ENCODE measurements around the gene ARHGAP10. TPM values are rescaled to one million over a fixed set of nuclear protein-coding genes. Genes with fewer than 3 reads are reported as not detected.

Gene ARHGAP10
- total RNA-seq, 1 donor from 2014 or later, result 28.0 TPM

DNA sequence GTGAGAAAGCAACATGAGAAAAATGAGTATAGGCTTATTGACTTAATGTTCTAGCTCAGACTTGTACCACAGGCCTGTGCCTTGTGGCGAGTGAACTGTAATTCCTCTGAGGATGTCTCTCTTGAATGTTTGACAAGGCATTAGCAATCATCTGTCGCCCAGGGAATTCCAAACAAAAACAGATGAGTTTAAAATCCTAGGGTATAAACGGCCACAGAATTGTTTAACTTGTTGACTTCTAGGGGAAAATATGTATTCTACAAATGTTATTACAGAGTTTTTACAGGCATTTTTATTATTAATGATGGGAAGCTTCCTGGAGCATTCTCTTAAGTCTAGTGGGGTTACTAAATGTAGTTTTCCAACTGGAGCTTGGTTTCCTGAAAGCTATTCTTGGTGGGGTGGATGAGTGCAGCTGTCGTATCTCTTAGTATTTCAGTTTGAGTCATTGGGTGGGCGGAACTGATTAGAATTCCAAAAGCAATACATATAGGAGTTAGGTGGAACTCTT is 40.6 kb downstream of the ARHGAP10 start:
- H3K36me3 ChIP-seq (ENCODE audit: insufficient read depth, low read length), result no peaks in the 10 kb centered on the region
- H3K27ac Mint-ChIP-seq (ENCODE audit: unreplicated experiment), result peak overlapping the region; percentile 98
- H3K9ac ChIP-seq (ENCODE audit: low read length), result peak overlapping the region; percentile 82
- no peaks in the 10 kb centered on the region for H3K9me3 Mint-ChIP-seq (ENCODE audit: unreplicated experiment)
- H3K4me3 ChIP-seq (ENCODE audit: insufficient read depth, low read depth, low read length), result peak overlapping the region; percentile 32
- peaks cover 52% of the 10 kb centered on the region for H3K4me1 Mint-ChIP-seq (ENCODE audit: low read depth, unreplicated experiment)
- H3K4me2 ChIP-seq (ENCODE audit: low read length), result peak overlapping the region; percentile 75
- H2AFZ ChIP-seq (ENCODE audit: low read depth, low read length), result no peak overlapping the region
- peak; percentile 94 for DNase-seq (ENCODE audit: low read depth)
- peaks cover 10% of the 10 kb centered on the region for H4K20me1 ChIP-seq (ENCODE audit: insufficient read depth, low read length)
- H3K27ac ChIP-seq (ENCODE audit: low read depth, low read length), result peak overlapping the region; percentile 96
- FAIRE-seq, result no peak
- no peaks in the 10 kb centered on the region for H3K36me3 Mint-ChIP-seq (ENCODE audit: low read depth, unreplicated experiment)
- TF ChIP-seq EZH2 (IDR thresholded peaks at IDR 0.05; ENCODE audit: insufficient read depth, low read length), result no peak
- no peak for TF ChIP-seq CTCF (IDR thresholded peaks at IDR 0.05; ENCODE audit: insufficient read depth, low read depth, low read length)
- no peaks in the 10 kb centered on the region for H3K27me3 Mint-ChIP-seq (ENCODE audit: low read depth, unreplicated experiment)
- H3K4me3 Mint-ChIP-seq (ENCODE audit: unreplicated experiment), result peak overlapping the region; percentile 34
- H3K79me2 ChIP-seq (ENCODE audit: insufficient read depth, low read length), result peaks cover 54% of the 10 kb centered on the region
- no peaks in the 10 kb centered on the region for H3K9me3 ChIP-seq (ENCODE audit: insufficient read depth, low read depth, low read length)
- H3K4me1 ChIP-seq (ENCODE audit: insufficient read depth, low read length), result peaks cover 38% of the 10 kb centered on the region
- H3K27me3 ChIP-seq (ENCODE audit: insufficient read depth, low read length), result no peaks in the 10 kb centered on the region

- DNase-seq (ENCODE audit: low read depth) (peak; percentile 68), FAIRE-seq (no peak)
- peaks cover 34% of the 10 kb centered on the region for H3K4me1 ChIP-seq (ENCODE audit: insufficient read depth, low read length)
- H3K9me3 ChIP-seq (ENCODE audit: insufficient read depth, low read depth, low read length), result no peaks in the 10 kb centered on the region
- H2AFZ ChIP-seq (ENCODE audit: low read depth, low read length), result no peak overlapping the region
- Mint-ChIP-seq H3K27me3 (ENCODE audit: low read depth, unreplicated experiment) (no peaks in the 10 kb centered on the region), H3K4me1 (ENCODE audit: low read depth, unreplicated experiment) (peaks cover 50% of the 10 kb centered on the region), H3K36me3 (ENCODE audit: low read depth, unreplicated experiment) (no peaks in the 10 kb centered on the region), H3K4me3 (ENCODE audit: unreplicated experiment) (peak overlapping the region; percentile 54), H3K27ac (ENCODE audit: unreplicated experiment) (peak overlapping the region; percentile 98), H3K9me3 (ENCODE audit: unreplicated experiment) (no peaks in the 10 kb centered on the region)
- TF ChIP-seq CTCF (IDR thresholded peaks at IDR 0.05; ENCODE audit: insufficient read depth, low read depth, low read length) (no peak), EZH2 (IDR thresholded peaks at IDR 0.05; ENCODE audit: insufficient read depth, low read length) (no peak)
- H3K36me3 ChIP-seq (ENCODE audit: insufficient read depth, low read length), result no peaks in the 10 kb centered on the region
- peak overlapping the region; percentile 82 for H3K9ac ChIP-seq (ENCODE audit: low read length)
- peak overlapping the region; percentile 75 for H3K4me2 ChIP-seq (ENCODE audit: low read length)
- peak overlapping the region; percentile 96 for H3K27ac ChIP-seq (ENCODE audit: low read depth, low read length)
- peaks cover 64% of the 10 kb centered on the region for H3K79me2 ChIP-seq (ENCODE audit: insufficient read depth, low read length)
- no peaks in the 10 kb centered on the region for H3K27me3 ChIP-seq (ENCODE audit: insufficient read depth, low read length)
- H4K20me1 ChIP-seq (ENCODE audit: insufficient read depth, low read length), result peaks cover 20% of the 10 kb centered on the region
- H3K4me3 ChIP-seq (ENCODE audit: insufficient read depth, low read depth, low read length), result peak overlapping the region; percentile 19
Observed at GRCh38 chr4:147773261-147774184, 41.6 kb downstream of the ARHGAP10 start.

Data from astrocyte (in vitro differentiated cells and primary cell).